ENCODE data around the gene ATP6V1B1.

ATP6V1B1 gene

DNA sequence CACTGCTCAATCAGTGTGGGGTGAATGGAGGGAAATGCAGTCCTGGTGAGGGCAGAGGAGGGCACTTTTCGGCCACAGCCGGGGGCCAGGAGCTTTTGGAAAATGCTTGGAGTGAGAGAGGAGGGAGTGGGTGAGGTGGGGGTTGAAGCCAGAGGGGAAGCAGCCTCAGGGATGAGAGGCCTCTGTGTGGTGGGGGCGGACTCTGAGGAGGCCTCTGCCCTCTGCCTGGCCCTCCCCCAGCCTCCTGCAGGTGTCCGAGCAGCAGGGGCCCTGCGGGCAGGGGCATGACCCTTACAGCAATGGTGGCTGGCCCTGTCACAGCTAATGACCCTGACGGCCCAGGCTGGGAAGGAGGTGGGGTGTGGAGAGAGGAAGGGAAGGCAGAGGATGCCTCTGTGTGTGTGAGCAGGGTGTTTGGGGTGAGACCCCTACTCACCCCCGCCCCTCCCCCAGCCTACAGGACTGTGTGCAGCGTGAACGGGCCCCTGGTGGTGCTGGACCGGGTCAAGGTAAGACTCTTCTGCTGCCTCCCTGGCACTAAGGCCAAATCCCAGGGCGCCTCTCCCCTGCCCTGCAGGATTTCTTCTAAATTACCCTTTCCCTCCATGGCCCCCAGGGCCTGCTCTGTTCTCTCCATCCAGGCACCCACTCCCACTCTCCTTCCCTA, 7.6 kb downstream of the ATP6V1B1 start:
- no peak for DNase-seq

DNA sequence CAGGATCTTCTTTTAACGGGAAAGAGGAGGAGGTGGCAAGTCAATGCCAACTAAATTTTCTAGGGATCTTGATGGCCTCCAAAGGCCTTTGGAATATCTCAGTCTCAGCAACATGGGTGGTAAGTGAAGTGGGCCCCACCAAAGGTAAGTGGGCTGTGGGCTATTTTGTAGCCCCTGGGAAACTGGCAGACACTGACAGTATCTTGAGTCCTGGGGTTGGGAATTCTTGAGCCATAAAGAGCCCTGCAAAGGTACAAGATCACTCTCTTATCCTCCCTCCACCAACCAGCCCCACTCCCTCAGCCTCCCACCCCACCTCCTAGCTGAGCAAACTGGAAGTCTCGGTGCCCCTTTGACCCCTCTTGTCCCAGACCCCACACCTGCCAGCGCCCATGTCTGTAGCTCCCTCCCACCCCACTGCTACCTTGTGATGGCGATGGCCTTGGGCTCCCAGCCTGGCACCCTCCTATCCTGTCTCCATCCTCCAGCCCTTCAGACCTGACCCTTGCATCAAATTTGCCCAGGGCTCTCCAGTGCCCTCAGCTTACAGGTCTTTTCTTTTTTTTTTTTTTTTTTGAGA, 8.5 kb downstream of the ATP6V1B1 start:
- DNase-seq = no peak

DNA sequence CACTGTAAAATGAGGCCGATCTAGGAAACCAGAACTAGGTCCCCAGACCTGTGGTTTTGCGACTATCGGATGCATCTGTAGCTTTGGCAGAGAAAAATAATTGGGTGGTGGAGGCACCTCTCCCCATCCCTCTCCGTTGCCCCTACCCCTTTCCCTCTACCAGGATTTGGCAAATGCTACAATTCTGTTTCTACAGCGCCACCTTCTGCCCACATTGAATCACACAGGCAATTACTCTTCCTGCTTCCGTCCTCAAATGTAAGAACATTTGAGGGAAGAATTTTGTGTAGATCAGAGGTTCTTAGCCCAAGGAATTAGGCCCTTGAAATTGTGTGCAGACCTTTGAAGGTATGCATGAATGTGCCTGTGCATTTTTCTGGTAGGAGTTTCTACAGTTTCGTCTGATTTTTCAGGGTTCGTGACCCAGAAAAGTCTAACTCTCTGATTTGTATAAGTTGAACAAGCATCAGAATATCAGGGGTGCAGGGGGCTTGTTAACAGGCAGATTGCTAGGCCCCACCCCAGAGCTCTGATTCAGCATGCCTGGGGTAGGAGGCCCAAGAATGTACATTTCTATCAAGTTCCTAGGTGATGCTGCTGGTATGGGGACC, 11.2 kb downstream of the ATP6V1B1 start:
- DNase-seq = peak in 27 of 56 donors; percentile 5 to 76 (median 22)

DNA sequence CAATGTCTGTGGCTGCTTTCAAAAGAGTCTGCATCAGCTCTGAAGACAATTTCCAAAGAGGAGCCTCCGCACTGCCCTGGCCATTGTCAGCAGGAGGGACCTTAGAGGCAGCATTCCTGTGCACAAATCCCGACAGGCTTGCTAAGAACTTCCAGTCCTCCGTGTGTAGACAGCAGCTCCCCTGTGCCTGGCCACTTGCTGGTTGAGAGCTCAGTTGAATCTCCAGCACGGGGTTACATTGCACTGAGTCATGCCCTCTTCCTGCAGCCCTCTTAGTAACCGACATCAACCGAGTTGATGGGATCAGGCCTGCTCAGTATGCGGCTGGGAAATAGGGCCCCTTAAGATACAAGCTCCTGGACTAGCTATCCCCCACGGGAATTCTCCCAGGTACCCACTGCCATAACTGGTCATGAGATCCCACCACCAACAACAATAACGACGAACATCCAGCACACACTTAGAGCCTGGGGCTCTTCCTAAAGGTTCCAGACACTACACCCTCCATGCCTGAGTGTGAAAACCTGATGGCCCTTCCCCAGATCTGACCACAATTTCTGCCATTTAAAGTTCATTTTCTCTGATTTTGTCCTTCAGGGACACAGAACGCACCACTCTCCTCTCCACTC, 12.0 kb downstream of the ATP6V1B1 start:
- no peak for DNase-seq

DNA sequence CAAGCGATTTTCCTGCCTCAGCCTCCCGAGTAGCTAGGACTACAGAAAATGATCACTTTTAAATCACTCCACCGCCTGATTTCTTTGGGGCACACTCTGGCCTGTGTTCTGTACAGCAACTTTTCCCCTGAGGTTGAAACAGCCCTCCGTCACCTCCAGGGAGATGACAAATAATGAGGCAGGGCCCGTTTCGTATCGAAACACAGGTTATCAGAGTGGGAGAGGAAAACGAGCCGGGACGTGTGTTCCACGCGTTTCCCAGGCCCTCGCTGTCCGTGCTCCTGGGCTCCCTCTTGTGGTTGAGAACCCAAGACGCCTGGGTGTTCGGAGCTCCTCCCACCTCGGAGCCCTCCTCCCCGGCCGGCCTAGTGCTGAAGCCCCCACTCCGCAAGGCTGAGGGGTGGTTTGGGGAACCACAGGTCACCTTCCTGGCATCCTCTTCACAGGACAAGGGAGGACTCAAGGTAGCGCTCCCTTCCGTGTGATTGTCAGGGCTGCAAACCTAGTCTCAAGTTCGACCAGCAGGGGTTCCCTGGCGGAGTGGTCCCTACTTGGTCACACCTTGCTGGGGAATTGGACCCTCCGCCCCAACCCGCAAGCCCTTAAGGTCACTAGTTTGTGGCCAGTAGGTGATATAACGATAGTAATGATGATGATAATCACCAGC, 12.8 kb downstream of the ATP6V1B1 start:
- peak in 48 of 56 donors; percentile 6 to 79 (median 42) for DNase-seq

DNA sequence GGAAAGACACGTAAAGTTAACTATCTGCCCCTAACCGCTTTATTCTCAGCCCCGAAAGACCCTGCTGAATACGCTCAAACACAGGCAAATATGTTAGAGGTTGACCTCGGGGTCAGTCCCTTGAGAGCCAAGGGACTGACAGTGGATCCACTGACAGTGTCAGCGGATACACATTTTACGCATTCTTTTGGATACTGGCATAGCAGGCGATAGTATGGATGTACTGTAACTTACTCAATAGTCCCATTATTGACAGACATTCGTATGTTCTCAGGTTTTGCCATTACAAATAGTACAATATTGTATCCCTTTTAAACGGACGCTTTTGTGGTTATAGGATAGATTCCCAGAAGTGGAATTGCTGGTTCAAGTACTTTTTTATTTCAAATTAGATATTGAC, 13.4 kb downstream of the ATP6V1B1 start:
- no peak for DNase-seq

DNA sequence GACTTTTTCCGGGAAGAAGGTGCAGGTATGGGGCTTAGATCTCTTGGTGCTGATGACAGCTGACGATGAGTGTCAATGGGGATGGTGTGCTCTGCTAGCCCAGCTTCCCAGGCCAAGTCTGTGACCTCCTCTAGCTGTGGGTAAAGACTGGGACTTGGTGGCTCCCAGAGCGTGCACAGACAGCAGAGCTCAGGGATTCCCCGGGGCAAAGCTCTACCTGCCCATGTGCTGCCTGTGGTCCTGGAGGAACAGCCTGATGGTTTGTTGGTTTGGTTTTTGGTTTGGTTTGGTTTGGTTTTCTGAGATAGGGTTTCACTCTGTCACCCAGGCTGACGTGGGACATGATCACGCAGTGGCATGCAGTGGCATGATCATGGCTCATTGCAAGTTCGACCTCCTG, 19.2 kb downstream of the ATP6V1B1 start:
- DNase-seq = no peak

DNA sequence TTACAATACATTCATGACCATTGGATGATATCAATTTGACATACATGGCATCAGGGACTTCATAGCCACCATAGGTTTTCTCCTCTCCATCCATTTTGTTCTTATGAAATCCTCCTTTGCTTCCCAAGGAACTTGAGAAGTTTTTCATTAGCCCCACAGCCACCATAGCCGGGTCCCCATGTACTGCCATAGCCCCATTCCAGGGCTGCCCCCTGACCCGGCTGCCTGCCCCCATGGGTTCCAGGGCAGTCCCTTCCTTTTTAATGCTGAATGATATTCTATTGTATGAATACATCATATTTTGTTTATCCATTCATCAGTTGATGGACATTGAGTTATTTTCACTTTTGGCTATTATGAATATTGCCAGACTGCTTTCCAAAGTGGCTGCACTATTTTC, 20.4 kb downstream of the ATP6V1B1 start:
- DNase-seq = no peak

DNA sequence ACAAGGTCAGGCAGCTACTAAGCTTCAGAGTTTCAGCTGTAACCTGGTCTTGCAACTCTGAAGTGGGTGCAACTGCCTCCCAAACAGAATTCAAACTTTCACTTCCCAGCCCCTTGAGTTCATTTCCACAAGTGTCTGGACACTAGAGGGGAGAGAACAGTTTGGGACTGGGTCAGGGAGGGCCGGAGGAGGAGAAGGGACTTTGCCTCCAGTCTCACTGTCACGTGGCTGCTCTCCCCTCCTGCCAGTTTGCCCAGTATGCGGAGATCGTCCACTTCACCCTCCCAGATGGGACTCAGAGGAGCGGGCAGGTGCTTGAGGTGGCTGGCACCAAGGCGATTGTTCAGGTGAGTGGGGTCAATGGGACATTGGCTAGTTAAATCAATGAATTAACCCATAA, 22.1 kb downstream of the ATP6V1B1 start:
- no peak for DNase-seq

DNA sequence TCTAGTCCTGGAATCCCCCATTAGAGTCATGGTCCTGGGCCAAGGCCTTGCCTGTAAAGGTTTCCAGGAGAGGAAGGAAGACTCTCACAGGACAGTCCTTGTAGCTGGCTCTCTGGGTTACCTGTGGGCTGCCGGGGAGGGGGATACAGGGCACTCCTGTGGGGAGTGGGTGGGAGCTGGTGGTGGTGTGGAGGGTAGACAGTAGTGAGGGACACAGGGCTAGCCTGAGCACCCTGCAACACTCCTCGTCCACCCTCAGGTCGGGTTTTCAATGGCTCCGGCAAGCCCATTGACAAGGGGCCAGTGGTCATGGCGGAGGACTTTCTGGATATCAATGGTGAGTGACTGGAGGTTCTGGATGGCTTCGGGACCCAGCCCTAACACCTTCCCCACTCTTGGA, 23.1 kb downstream of the ATP6V1B1 start:
- DNase-seq = no peak

DNA sequence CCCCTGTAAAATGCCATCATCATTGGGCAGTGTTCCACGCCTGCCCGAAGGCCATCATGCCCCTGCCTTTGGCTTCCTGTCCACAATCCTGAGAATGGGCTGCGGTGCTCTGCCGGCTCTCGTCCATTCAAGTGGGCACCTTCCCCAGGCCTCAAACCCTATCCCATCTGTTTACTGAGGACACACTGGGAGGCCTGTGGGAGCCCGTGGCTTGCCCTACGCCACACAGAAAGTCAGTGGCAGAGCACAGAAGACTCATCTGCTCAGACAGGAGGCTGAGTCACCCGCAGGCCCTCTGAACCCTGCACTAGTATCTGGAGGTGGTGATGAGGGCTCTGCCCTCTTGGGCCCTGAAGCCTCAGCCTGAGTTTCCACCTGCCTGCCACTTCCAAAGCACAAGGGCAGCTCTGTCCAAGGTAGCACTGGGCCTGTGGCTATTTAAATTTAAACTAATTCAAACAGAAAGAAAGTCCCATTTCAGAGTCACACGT, 23.6 kb downstream of the ATP6V1B1 start:
- no peak for DNase-seq

DNA sequence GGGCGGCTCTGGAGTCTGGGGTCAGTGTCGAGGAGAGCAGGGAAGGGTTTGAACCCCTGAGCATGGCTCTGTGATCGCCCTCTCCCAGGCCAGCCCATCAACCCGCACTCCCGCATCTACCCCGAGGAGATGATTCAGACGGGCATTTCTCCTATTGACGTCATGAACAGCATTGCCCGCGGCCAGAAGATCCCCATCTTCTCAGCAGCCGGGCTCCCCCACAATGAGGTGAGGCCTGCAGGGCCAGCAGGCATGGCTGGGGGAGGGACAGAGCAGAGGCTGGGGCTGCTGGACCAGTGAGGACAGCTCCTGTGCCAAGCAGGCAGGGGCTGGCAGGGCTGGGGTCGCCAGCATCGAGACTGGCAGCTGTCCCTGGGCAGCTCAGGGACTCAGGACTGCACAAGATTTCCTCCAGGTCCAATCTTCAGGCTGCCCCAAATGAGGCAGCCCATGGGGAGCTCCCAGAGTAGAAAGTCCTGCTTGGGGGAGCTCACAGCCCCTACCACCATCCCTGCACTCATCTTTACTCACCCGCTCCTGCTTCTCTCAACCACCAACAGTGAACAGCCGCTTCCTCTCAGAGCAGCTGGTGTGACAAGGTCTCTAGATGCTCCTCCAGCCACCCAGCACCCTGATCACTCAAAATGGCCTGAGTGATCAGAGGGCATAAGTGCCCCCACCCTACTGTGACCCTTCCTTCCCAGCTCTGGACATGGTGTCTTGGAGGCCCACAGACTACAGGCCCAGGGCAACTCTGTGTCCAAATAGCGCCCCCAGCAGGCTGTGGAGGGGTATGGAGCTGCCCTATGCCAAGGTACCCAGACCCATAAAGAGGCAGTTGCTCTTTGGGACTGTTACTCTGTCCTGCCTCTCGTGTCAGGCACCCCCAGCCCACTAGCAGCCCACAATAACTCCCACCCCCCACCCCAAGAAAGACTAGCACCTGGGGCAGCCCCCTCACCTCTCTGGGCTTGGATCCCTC, 24.4 kb downstream of the ATP6V1B1 start:
- DNase-seq = no peak

DNA sequence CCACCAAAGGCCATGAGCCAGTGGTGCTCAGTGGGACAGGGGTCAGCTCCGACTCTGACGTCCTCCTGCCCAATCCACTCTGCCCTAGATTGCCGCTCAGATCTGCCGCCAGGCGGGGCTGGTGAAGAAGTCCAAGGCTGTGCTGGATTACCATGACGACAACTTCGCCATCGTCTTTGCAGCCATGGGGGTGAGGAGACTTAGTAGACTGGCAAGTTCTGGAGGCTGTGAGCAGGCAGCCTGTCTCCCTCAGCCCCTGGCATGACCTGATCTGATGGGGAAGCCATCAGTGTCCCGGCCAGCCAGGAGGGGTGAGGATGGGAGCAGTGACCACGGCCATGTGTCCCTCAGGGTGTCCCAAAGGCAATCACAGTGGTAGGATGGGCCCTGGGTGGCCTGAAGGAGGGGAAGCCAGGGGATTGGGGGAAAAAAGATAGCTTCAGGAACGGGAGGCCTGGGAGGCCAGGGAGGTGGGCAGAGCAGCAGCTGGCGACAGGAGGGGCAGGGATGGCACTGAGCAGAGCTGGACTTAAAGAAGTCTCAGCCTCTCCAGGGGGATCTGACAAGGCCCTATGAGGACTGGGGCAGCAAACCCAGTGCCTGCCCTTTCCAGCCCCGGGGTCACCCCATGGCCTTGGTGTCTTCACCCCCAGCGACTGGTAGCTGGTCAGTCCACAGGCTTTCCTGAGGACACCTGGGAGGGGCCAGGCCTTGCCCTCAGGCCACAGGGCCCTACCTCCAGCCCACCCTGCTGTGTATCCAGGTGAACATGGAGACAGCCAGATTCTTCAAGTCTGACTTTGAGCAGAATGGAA, 25.3 kb downstream of the ATP6V1B1 start:
- DNase-seq = no peak

DNA sequence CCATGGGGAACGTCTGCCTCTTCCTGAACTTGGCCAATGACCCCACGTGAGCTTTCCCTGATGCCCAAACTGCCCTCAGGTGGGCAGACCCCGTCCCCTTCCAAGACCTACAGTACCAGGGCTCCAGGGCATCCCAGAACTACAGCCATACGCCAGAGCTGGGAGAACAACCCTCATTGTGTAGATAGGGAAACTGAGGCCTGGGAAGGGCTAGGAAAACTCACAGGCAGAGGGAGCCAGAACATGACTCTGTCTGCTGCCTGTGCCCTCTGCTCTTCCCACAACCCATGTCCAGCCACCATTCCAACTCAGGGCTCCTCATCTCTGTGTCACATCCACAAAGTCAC, 25.9 kb downstream of the ATP6V1B1 start:
- DNase-seq = no peak

DNA sequence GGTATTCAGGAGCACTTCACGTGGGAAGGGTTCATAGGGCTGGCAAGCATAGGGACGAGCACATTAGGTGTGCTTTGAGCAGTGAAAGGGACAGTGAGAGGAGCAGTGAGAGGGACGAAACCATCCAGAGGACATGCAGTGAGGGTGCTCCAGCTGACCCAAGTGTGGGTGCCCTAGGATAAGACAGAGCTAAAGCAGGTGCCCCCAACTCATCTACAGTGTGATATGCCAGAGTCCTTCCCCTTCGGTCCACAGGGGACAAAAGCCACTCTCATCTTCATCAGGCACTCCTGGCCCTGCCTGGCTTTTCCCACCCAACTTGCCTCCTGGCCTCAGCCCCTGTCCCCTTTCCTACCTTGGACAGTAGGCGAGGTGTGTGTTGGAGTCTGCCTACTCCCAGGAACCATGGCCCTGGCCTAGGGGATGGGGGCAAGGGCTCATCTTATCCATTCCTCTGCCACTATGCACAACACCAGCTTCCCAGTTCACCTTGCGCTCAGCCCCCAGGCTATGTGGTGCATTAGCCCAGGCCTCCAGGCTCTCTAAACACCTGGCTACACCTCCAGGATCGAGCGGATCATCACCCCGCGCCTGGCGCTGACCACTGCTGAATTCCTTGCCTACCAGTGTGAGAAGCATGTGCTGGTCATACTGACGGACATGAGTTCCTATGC, 26.6 kb downstream of the ATP6V1B1 start:
- DNase-seq = no peak

DNA sequence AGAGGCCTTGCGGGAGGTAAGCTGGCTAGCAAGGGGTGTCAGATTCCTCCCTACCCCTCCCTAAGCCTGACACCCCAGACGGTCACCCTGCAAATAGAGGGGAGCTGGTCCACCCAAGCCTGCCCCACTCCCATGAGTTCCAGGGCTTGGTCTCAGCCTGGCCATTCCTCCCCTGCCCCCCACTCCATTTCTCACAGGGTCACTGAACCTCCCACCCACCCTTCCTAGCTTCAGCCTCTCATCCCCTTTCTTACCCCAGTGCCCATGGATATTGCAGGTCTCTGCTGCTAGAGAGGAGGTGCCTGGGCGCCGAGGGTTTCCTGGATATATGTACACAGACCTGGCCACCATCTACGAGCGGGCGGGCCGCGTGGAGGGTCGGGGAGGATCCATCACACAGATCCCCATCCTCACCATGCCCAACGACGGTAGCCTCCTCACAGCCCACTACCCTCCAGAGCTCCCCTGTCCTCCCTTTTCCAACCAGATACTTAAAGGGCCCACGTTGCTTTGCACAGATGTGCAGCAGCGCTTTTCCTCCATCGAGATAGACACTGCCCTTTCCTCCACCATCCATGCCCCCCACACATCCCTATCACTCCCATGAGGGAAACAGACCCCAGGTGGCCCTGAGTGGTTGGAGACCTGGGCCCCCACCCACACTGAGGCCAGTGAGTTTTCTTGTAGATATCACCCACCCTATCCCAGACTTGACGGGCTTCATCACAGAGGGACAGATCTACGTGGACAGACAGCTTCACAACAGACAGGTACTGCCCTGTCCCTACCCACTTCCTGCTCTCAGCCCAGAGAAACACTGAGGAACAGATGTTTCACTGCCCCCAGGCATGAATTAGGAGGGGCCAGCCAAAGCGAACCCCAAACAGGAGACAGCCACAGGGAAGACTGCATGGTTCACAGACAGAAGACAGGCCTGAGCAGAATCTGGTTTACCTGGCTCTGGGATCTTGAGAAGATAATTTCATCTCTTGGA, 27.5 kb downstream of the ATP6V1B1 start:
- DNase-seq = no peak

DNA sequence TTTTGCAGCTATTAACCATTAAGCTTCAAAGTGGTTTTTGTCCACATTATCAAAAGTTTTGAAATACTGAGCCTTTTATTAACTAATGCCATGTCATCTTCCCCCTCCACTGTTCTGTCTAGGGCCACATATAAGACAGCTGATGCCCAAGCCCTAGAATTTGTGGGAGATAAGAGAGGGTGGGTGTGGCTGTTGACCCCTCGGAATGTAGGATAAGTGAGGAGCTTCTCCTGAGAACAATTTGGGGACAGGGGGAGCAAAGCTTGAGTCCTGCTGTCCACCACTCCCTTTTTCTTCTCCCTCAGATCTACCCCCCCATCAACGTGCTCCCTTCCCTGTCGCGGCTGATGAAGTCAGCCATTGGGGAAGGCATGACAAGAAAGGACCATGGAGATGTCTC, 28.4 kb downstream of the ATP6V1B1 start:
- DNase-seq = no peak
